NCI-H146 (cell line): ENCODE results near the gene ERC2.

Experiments
- DNase-seq: peaks from one replicate; lab custom pipeline; 2025; lab: John Stamatoyannopoulos, UW

The ERC2 gene

GRCh38 chr3:55645422-55645821 lies 822.8 kb downstream of the ERC2 start:
- DNase-seq: no peak

- no peak for DNase-seq
Observed at GRCh38 chr3:55643283-55643682, 825.0 kb downstream of the ERC2 start.

GRCh38 chr3:55641964-55642363 lies 826.3 kb downstream of the ERC2 start:
- no peak for DNase-seq

- no peak for DNase-seq
Observed at GRCh38 chr3:55639896-55640765, 828.1 kb downstream of the ERC2 start.

- DNase-seq: no peak
Observed at GRCh38 chr3:55639143-55639542, 829.1 kb downstream of the ERC2 start.

- DNase-seq: no peak
Observed at GRCh38 chr3:55637906-55638638, 830.2 kb downstream of the ERC2 start.

- DNase-seq: no peak
Observed at GRCh38 chr3:55636300-55637195, 831.7 kb downstream of the ERC2 start.

GRCh38 chr3:55634345-55634744 lies 833.9 kb downstream of the ERC2 start:
- no peak for DNase-seq

- DNase-seq: no peak
Observed at GRCh38 chr3:55633333-55633732, 834.9 kb downstream of the ERC2 start.

GRCh38 chr3:55631766-55632331 lies 836.4 kb downstream of the ERC2 start:
- peak; percentile 21 for DNase-seq

GRCh38 chr3:55630921-55631299 lies 837.4 kb downstream of the ERC2 start:
- DNase-seq: no peak

GRCh38 chr3:55630280-55630920 lies 837.9 kb downstream of the ERC2 start:
- no peak for DNase-seq

- peak; percentile 3 for DNase-seq
Observed at GRCh38 chr3:55629432-55629831, 838.8 kb downstream of the ERC2 start.

GRCh38 chr3:55626279-55626665 lies 842.0 kb downstream of the ERC2 start:
- no peak for DNase-seq

GRCh38 chr3:55624238-55624637 lies 844.0 kb downstream of the ERC2 start:
- no peak for DNase-seq

GRCh38 chr3:55623786-55624185 lies 844.5 kb downstream of the ERC2 start:
- DNase-seq: no peak

GRCh38 chr3:55622733-55623132 lies 845.5 kb downstream of the ERC2 start:
- no peak for DNase-seq

- DNase-seq: no peak
Observed at GRCh38 chr3:55622116-55622515, 846.2 kb downstream of the ERC2 start.

- no peak for DNase-seq
Observed at GRCh38 chr3:55621648-55622047, 846.6 kb downstream of the ERC2 start.

- DNase-seq: no peak
Observed at GRCh38 chr3:55621026-55621422, 847.2 kb downstream of the ERC2 start.

- no peak for DNase-seq
Observed at GRCh38 chr3:55620351-55621025, 847.8 kb downstream of the ERC2 start.
